Natural killer cell treated with Interleukin-12 subunit alpha and Interleukin-12 subunit beta and Interleukin-15 and Interleukin-18, amount 100 ng/mL, for 72 hours (primary cell): ENCODE results near the gene TENM3. TPM values are rescaled to one million over a fixed set of nuclear protein-coding genes. Genes with fewer than 3 reads are reported as not detected.
A peak's percentile ranks its signal among the peaks of the same experiment; 100 is the strongest.
"Not testable (repeated sequence)": the region's sequence is repeated elsewhere in the genome, so short reads cannot be mapped to it uniquely, and the experiment has no call there.

ENCODE experiments used
- ATAC-seq, 2 donors: fragments of 150-1000 bp; cut with Tn5 transposase in 1 of 2; sonication (Bioruptor Pico), chemical (Tn5 transposase) in 1 of 2; 2 replicates each; pipeline ENCODE4 v1.10.0; 2021
- DNase-seq: peaks from one replicate; pipeline ENCODE4 v3.0.0; 2022; ENCODE audit warnings: low spot score
- H3K27ac Mint-ChIP-seq, 2 donors: 1 replicate in 1 of 2; 2 replicates in 1 of 2; pipeline ENCODE4 v1.8.0; 2022; ENCODE audit warnings: mixed read lengths in 2 of 2, mild to moderate bottlenecking in 1 of 2, moderate library complexity in 1 of 2
- H3K27me3 Mint-ChIP-seq, 2 donors: 1 replicate in 1 of 2; 2 replicates in 1 of 2; pipeline ENCODE4 v1.8.0; 2022; ENCODE audit warnings: mixed read lengths in 2 of 2
- H3K36me3 Mint-ChIP-seq: one replicate; pipeline ENCODE4 v1.8.0; 2022; ENCODE audit warnings: mixed read lengths
- H3K4me1 Mint-ChIP-seq, 2 donors: 1 replicate in 1 of 2; 2 replicates in 1 of 2; pipeline ENCODE4 v1.8.0; 2022; ENCODE audit warnings: low read depth in 2 of 2, mixed read lengths in 2 of 2, mild to moderate bottlenecking in 1 of 2
- H3K4me3 Mint-ChIP-seq: one replicate; pipeline ENCODE4 v1.8.0; 2022; ENCODE audit warnings: mixed read lengths
- H3K9me3 Mint-ChIP-seq: 2 replicates; pipeline ENCODE4 v1.8.0; 2022; ENCODE audit warnings: mixed read lengths
- total RNA-seq, 2 donors: library from RNA; stranded (reverse); gene quantifications; one replicate each; pipeline ENCODE4 v1.2.3, GENCODE V29; 2022

Gene TENM3
- total RNA-seq, 2 donors from 2014 or later: not detected

DNA sequence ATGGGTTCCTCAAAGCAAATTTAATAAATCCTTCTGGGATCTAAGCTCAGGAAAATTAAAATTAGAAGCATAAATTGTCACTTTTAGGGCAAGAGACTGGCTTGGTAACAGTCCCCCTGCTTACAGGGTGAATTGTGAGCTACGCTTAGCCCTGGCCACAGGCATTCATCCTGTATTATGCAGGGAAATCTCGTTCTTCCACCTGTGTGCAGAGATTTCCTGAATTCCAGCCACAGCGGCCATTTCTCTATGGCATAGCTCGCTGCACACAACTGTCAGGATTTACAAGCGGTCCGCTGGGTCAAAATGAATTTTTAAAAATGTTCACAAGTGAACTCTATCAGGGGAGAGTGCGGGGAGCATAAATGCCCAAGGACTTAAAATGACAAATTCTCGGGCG, 562.1 kb downstream of the TENM3 start:
- H3K27me3 Mint-ChIP-seq: peaks cover 0 to 5% of the 10 kb centered on the region in 2 donors
- H3K4me1 Mint-ChIP-seq: peaks cover 6 to 20% of the 10 kb centered on the region in 2 donors
- ATAC-seq (no peak), DNase-seq (no peak)
- no peak overlapping the region for H3K27ac Mint-ChIP-seq
- no peaks in the 10 kb centered on the region for H3K36me3 Mint-ChIP-seq
- no peak overlapping the region for H3K4me3 Mint-ChIP-seq
- peaks cover 4% of the 10 kb centered on the region for H3K9me3 Mint-ChIP-seq

DNA sequence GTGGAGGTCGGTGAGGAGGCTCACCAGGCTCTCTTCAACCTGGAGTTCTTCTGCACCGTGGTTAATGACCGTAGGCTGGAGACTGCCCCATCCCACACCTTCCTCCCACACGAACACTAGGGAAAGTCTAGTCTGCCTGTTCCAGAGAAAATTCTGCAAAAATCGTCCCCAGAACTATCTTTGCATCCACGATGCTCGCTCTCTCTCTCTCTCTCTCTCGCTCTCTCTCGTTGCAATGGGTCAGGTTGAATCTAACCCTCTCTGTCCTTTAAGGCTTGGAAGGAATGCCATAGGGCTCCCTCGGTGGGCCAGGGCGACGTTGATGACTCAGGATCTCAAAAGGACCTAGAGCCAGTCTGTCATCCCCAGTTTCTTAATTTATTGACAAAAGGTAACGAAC, 562.5 kb downstream of the TENM3 start:
- Mint-ChIP-seq H3K36me3 (no peaks in the 10 kb centered on the region), H3K4me3 (no peak overlapping the region), H3K9me3 (peaks cover 4% of the 10 kb centered on the region), H3K27me3 (peaks cover 0 to 5% of the 10 kb centered on the region in 2 donors), H3K4me1 (peaks cover 6 to 20% of the 10 kb centered on the region in 2 donors), H3K27ac (no peak overlapping the region)
- ATAC-seq: no peak
- no peak for DNase-seq

DNA sequence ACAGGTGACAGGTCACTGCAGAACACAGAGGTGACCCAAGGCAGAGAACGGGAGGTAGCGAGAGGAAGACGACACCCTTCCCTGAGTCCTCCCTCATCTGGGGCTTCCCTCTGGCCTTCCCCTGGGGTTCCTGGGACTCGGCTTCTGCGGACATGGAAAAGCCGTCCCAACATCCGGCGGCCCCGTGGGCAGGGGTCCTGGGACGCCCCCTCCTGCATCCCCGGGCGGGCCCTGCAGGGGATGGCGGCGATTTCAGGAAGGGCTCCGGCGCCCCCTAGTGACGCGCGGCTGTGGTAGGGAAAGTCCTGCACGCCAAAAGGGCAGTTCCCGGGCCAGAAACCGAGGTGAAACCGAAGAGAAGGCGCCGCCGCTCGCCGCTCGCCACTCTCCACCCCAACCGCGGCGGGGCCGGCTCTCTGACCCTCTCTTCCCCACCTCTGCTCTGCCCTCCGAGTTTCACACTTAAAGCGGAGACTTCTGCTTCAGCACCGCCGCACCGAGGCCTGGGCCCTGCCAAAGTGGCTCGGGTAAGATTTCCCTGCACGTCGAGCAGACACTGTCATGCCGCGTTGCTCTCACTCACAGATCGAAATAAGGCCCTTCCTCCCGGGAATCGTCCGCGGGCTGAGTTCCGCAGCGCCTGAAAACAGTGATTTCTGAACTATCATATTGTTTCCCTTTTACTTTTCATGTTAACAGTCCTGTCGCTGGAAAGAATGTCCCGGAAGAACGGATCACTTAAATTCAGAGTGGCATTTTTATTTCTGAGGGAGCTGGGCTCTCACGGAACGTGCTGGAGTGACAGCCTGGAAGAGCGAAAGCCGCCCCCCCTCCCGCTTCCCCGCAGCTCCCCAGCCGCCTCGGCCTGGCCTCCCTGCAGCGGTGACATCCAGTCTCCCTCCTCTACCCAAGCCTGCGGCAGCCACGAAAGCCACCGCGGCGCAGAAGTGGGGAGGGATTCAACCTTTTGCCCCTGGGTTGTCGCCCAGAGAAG, 563.4 kb downstream of the TENM3 start:
- Mint-ChIP-seq H3K9me3 (peaks cover 4% of the 10 kb centered on the region), H3K4me3 (peak overlapping the region; percentile 81), H3K27me3 (peaks cover 0 to 5% of the 10 kb centered on the region in 2 donors), H3K27ac (peak overlapping the region; percentile 62 to 81), H3K36me3 (no peaks in the 10 kb centered on the region), H3K4me1 (peaks cover 6 to 20% of the 10 kb centered on the region in 2 donors)
- DNase-seq: peak; percentile 84
- peak; percentile 59 to 77 for ATAC-seq

DNA sequence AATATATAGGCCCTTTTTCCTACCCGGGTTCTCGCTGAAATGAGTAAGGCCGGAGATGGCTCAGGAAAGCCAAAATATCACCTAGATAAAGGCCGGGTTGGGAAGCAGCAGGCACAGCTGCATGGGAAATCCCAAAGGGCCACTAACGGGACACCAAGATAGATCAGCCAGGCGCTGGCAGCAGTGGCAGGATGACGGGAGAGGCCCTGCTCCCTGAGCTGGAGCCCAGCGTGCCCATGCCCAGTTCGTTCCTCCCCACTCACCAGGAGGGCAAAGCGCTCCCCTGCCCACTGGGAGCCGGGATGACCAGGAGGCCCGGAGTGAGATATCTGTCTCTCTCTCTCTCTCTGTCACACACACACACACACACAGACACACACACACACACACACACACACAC, 564.1 kb downstream of the TENM3 start:
- Mint-ChIP-seq H3K4me3 (no peak overlapping the region), H3K27ac (no peak overlapping the region), H3K4me1 (peaks cover 11 to 25% of the 10 kb centered on the region in 2 donors), H3K9me3 (peaks cover 10% of the 10 kb centered on the region), H3K36me3 (peaks cover 7% of the 10 kb centered on the region), H3K27me3 (peaks cover 0 to 5% of the 10 kb centered on the region in 2 donors)
- ATAC-seq (no peak), DNase-seq (no peak)

DNA sequence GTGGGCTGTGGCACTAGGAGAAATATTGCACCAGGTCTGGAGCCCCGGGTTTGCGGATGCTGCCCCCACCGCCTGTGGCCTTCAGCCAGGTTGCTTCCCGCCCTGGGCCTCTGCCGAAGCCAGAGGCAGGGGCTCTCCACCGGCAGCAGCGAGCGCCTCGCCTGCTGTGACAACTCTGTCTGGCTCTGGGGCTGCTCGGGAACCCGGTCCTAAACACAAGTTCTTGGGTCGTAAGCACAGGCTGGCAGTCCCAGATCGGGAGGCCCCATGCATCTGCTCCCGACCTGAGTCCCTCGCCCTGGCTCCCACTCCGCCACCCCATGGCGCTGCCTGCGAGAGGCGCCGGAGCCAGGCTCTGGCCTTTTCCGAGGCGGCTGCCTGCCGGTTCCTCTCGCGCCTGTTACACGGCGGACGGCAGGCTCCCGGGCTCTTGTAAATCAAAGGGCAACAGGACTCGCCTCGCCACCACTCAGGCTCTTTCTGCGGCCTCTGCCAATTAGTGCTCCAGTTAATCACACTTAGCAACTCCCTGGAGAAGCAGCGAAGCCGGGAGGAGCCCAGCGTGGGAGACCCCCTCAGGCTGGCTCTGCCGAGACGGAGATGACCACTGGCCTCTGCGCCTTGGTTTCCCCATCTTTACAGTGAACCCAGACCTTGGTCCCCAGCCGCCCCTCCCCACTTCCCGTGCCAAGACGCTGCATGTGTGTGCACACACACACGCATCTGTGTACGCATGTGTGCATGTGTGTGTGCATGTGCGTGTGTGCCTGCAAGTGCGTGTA, 564.8 kb downstream of the TENM3 start:
- Mint-ChIP-seq H3K27ac (no peak overlapping the region), H3K9me3 (peaks cover 11% of the 10 kb centered on the region), H3K4me3 (no peak overlapping the region)

DNA sequence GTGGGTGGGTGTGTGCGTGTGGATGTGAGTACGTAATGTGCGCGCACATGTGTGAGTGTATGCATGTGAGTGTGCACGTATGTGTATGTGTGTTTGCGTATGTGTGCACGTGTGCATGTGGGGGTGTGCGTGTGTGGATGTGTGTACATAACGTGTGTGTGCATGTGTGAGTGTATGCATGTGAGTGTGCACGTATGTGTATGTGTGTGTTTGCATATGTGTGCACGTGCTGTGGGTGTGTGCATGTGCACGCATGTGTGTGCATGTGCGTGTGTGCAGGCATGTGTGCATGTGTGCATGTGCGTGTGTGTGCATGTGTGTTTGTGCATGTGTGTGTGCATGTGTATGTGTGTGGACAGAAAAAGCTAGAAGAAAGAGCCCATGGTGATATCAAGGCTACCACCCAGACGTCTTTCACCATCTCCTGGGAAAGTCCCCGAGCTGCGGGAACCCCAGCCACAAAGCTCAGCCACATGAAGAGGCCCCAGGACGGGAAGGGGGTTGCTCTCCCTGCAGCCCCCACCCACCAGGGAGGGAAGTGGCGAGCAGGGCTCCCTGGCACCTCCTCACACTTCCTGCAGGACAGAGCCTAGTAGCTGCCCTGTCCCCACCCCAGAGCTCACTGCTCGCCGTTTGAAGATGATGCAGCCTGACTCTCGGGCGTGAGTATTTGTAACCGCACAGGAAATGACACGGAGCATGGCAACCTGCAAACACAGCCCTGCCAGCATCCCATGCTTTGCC, 565.6 kb downstream of the TENM3 start:
- no peak overlapping the region for H3K4me3 Mint-ChIP-seq
- DNase-seq (peak; percentile 83), ATAC-seq (peak; percentile 88 to 89)
- peaks cover 14% of the 10 kb centered on the region for H3K36me3 Mint-ChIP-seq
- peaks cover 0 to 5% of the 10 kb centered on the region in 2 donors for H3K27me3 Mint-ChIP-seq
- H3K4me1 Mint-ChIP-seq: peaks cover 21 to 34% of the 10 kb centered on the region in 2 donors
- peaks cover 17% of the 10 kb centered on the region for H3K9me3 Mint-ChIP-seq
- peak overlapping the region in 1 of 2 donors; percentile 66 for H3K27ac Mint-ChIP-seq

More for the DNA sequence above, 564.8 kb downstream of the TENM3 start:
- ATAC-seq: no peak
- DNase-seq: no peak
- Mint-ChIP-seq H3K4me1 (peaks cover 14 to 28% of the 10 kb centered on the region in 2 donors), H3K36me3 (peaks cover 8% of the 10 kb centered on the region), H3K27me3 (peaks cover 0 to 5% of the 10 kb centered on the region in 2 donors)

DNA sequence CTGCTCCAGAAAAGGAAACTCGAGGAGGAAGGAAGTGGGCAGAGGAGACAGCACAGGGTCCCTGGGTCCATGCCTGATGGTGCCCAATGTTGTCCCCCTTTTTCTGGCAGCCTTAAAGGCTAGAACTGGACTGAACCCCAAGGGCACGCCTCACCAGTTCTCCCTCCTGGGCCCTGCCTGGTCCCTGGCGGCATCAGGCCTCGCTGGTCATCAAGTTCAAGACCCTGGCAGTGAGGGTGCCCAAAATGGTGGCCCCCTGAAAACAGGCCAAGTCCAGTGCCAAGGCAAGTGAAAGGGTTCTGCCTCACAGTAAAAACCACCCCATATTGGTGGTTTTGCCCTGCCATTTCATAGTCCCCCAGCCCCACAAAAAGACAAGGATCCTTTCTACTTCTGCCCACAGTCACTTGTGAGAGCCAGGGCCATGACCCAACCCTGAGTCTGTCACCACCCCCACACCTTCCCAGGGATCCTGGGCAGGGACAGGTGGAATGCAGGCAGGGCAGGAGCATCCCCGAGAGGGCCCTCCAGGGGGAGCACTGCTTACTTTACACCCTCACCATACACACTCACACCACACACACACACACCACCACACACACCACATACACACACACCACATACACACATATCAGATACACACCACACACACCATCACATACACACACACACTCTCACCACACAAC, 566.4 kb downstream of the TENM3 start:
- DNase-seq (no peak), ATAC-seq (no peak)
- Mint-ChIP-seq H3K4me1 (peaks cover 21 to 34% of the 10 kb centered on the region in 2 donors), H3K9me3 (peaks cover 17% of the 10 kb centered on the region), H3K36me3 (peaks cover 14% of the 10 kb centered on the region), H3K27me3 (peaks cover 0 to 3% of the 10 kb centered on the region in 2 donors), H3K4me3 (no peak overlapping the region), H3K27ac (peak overlapping the region in 1 of 2 donors; percentile 66)

DNA sequence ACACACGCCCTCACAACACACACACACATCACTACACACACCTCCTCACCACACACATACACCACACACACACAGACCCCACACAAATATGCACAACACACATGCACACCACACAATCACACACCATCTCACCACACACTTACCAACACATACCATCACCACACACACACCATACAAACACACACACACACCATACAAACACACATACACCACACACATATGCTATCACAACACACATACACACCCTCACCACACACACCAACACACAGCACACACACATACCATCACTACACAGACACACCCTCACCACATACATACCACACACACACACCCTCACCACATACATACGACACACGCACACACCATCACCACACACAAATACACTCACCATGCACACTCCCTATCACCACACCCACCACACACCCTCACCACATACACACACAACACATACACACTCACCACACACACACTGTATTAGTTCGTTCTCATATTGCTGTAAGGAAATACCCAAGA, 567.0 kb downstream of the TENM3 start:
- ATAC-seq (no peak), DNase-seq (no peak)
- H3K9me3 Mint-ChIP-seq: peaks cover 17% of the 10 kb centered on the region
- H3K27me3 Mint-ChIP-seq: peaks cover 0 to 2% of the 10 kb centered on the region in 2 donors
- H3K4me3 Mint-ChIP-seq: no peak overlapping the region
- H3K27ac Mint-ChIP-seq: no peak overlapping the region
- peaks cover 21 to 34% of the 10 kb centered on the region in 2 donors for H3K4me1 Mint-ChIP-seq
- H3K36me3 Mint-ChIP-seq: peaks cover 14% of the 10 kb centered on the region

DNA sequence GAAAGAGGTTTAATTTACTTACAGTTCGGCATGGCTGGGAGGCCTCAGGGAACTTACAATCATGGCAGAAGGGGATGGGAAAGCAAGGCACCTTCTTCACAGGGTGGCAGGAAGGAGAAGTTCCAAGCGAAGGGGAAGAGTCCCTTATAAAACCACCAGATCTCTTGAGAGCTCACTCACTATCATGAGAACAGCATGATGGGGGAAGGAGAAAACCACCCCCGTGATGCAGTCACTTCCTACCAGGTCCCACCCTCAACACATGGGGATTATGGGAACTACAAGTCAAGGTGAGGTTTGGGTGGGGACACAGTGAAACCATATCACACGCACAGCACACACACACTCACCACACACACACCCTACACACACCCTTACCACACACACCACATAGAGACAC, 569.7 kb downstream of the TENM3 start:
- Mint-ChIP-seq H3K36me3 (peaks cover 14% of the 10 kb centered on the region), H3K27ac (peak overlapping the region; percentile 2 to 42), H3K4me1 (peaks cover 15 to 30% of the 10 kb centered on the region in 2 donors), H3K4me3 (peak overlapping the region; percentile 10), H3K27me3 (peaks cover 0 to 5% of the 10 kb centered on the region in 2 donors), H3K9me3 (peaks cover 17% of the 10 kb centered on the region)
- DNase-seq: no peak
- no peak for ATAC-seq

DNA sequence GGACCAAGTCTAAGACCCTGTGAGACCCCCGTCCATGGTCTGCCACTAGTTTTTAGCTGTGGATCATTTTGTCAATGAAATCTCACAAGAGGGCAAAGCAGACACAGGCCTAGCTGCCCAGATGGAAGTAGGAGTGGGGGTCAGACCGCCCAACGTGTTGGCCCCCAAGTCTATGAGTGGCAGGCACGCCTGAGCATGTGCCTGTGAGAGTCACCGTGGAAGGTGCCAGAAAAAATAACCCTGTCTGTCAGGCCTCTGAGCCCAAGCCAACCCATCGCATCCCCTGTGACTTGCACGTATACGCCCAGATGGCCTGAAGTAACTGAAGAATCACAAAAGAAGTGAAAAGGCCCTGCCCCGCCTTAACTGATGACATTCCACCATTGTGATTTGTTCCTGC, 570.9 kb downstream of the TENM3 start:
- H3K27ac Mint-ChIP-seq, DNase-seq, H3K27me3 Mint-ChIP-seq, ATAC-seq, H3K4me3 Mint-ChIP-seq: not testable (repeated sequence)
- H3K4me1 Mint-ChIP-seq: peaks cover 15 to 23% of the 10 kb centered on the region in 2 donors
- H3K36me3 Mint-ChIP-seq: peaks cover 14% of the 10 kb centered on the region
- H3K9me3 Mint-ChIP-seq: peaks cover 13% of the 10 kb centered on the region

DNA sequence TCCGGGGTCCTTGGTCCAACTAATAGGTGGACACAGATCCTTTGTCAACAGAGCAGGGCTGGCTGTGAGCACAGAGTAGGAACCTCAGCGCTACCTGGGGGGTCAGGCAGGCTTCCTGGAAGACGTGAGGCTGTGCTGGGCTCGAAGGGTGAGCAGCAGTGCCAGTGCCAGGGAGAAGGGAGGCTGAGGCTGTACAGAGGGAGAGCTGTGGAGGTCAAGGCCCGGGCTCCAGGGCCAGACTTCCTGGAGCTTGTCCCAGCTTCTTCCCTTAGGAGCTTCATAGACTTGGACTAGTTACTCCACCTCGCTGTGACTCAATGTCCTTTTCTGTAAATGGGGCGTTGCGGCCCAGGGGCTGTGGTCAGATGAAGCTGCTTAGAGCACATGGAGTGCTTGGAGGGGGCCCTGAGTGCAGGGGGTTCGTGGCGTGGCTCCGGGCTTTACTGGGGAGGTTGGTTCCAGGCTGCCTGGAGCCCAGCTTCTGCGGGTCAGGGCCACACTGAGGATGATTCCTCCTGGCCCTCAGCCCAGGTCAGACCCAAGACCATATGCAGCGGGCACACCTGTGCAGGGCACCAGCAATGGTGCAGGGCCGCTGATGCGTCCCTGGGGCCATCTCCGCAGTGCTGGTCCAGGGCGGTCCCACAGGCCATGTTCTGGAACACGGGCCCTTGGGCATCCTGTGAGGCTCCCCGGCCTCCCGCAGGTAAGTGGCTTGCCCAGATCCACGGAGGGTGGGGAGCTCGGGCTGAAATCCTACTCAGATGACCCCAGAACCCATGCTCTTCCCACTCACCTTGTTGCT, 575.9 kb downstream of the TENM3 start:
- DNase-seq (no peak), ATAC-seq (peak; percentile 43 to 50)
- Mint-ChIP-seq H3K4me1 (peaks cover 0 to 4% of the 10 kb centered on the region in 2 donors), H3K27ac (no peak overlapping the region), H3K27me3 (peaks cover 0 to 5% of the 10 kb centered on the region in 2 donors), H3K4me3 (no peak overlapping the region), H3K36me3 (no peaks in the 10 kb centered on the region), H3K9me3 (no peaks in the 10 kb centered on the region)

DNA sequence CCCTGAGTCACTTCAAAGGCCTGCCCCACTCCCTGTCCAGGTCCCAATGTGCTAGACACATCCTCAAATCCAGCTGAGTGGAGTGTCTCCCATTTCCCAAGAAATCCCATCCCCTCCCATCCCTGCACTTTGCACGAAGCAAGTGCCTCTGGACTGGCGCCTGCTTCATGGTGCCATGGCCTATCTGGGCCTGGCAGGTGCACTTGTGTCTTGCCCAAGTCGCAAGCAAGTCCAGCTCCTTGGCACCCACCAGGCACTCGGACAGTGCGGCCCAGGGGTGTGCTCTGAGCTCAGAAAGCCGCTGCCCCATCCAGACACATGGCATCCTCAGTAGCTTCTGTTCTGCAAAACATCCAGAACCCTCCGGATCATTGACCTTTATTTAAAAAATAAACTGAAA, 576.5 kb downstream of the TENM3 start:
- Mint-ChIP-seq H3K4me3 (no peak overlapping the region), H3K4me1 (peaks cover 0 to 4% of the 10 kb centered on the region in 2 donors), H3K36me3 (no peaks in the 10 kb centered on the region), H3K27ac (no peak overlapping the region), H3K27me3 (peaks cover 0 to 5% of the 10 kb centered on the region in 2 donors), H3K9me3 (no peaks in the 10 kb centered on the region)
- peak; percentile 11 to 31 for ATAC-seq
- no peak for DNase-seq
